ENCODE measurements around the gene NCK2.

NCK2 gene

GRCh38 chr2:105828558-105828957 lies 83.8 kb downstream of the NCK2 start:
- H3K4me3 ChIP-seq (ENCODE audit: low read depth, low read length), result no peak overlapping the region
- TF ChIP-seq, protein P1, sequence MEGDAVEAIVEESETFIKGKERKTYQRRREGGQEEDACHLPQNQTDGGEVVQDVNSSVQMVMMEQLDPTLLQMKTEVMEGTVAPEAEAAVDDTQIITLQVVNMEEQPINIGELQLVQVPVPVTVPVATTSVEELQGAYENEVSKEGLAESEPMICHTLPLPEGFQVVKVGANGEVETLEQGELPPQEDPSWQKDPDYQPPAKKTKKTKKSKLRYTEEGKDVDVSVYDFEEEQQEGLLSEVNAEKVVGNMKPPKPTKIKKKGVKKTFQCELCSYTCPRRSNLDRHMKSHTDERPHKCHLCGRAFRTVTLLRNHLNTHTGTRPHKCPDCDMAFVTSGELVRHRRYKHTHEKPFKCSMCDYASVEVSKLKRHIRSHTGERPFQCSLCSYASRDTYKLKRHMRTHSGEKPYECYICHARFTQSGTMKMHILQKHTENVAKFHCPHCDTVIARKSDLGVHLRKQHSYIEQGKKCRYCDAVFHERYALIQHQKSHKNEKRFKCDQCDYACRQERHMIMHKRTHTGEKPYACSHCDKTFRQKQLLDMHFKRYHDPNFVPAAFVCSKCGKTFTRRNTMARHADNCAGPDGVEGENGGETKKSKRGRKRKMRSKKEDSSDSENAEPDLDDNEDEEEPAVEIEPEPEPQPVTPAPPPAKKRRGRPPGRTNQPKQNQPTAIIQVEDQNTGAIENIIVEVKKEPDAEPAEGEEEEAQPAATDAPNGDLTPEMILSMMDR (IDR thresholded peaks at IDR 0.05; ENCODE audit: low read depth, low read length), result no peak
- in situ Hi-C loops (cut with HindIII; ENCODE audit: low sequenced_read_pairs), result no loop called here
- DNase-seq (ENCODE audit: low read depth, low spot score), result no peak

DNA sequence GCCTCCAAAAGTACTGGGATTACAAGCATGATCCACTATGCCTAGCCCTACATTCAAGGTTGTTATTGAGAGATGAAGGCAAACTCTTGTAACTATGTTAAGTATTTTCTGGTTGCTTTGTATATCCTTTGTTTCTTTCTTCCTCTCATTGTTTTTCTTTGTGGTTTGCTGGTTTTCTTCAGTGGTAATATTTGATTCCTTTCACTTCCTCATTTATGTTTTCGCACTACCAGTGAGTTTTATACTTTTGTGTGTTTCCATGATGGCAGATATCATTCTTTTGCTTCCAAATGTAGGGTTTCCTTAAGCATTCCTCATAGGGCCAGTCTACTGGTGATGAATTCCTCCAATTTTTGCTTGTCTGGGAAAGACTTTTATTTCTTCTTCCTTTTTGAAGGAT lies 90.2 kb downstream of the NCK2 start:
- no peak overlapping the region for H3K4me3 ChIP-seq (ENCODE audit: low read depth, low read length)
- TF ChIP-seq, protein P1 (IDR thresholded peaks at IDR 0.05; ENCODE audit: low read depth, low read length), result no peak
- DNase-seq (ENCODE audit: low read depth, low spot score), result peak; percentile 15
- in situ Hi-C loops (cut with HindIII; ENCODE audit: low sequenced_read_pairs), result no loop called here

DNA sequence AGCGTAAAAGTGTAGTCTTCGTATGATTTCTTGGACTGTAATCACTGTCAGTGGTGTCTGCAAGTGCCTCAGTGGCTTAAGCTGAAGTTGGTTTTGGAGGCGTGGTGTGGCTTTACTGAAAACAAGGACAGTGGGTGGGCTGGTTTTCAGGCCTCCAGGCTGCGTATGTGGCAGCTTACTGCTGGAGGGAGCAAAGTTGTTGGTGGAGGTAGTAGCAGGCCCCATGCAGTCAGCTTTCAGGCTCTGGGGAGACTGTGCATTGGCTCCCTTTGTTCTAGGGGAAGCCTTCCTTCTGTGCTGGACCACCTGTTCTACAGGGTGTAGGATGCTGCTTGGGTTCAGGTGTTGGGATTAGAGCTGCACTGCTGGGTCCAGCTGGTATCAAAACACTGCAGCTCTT lies 91.6 kb downstream of the NCK2 start:
- H3K4me3 ChIP-seq (ENCODE audit: low read depth, low read length), result no peak overlapping the region
- in situ Hi-C loops (cut with HindIII; ENCODE audit: low sequenced_read_pairs), result no loop called here

DNA sequence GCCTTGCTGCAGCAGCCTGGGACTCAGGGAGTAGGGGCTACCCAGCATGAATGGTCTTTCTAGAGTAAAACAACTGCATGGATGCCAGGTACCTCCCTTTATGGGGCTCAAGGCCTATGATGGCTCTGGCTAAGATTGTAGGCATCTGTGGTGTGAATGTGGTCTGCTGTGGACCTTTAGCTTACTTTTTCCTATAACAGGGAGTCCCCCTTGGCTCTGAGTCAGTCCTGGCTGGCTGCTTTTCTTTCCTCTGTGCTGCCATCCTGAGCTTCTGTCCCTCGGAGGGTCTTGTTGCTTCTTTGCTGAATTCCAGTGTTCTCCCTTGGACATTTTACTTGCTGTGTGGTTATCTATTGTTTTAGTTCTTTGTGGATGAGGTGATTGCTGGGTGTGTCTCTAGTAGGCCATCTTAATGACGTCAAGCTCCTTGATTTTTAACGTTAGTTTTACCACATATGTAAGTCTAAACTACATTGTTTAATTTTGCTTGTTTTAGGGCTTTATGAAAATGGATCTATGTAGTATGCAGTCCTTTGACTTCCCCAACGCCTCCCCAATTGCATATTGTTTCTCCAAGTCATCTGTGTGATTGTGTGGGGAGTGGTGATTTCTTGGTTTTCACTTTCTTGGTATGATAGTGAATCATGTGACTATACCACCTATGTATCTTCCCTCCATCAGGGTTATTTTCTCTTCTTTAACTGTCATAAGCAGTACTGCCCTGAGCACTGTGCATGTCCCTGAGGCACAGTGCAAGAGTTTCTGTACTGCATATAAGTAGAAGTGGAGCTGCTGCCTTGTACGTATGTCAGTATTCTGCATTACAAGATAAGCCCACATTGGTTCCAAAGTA lies 92.4 kb downstream of the NCK2 start:
- in situ Hi-C loops (cut with HindIII; ENCODE audit: low sequenced_read_pairs), result no loop called here
- H3K4me3 ChIP-seq (ENCODE audit: low read depth, low read length), result no peak overlapping the region
- TF ChIP-seq, protein P1 (IDR thresholded peaks at IDR 0.05; ENCODE audit: low read depth, low read length), result no peak
- no peak for DNase-seq (ENCODE audit: low read depth, low spot score)

More for the DNA sequence above, 91.6 kb downstream of the NCK2 start:
- no peak for DNase-seq (ENCODE audit: low read depth, low spot score)
- TF ChIP-seq, protein P1 (IDR thresholded peaks at IDR 0.05; ENCODE audit: low read depth, low read length), result no peak

DNA sequence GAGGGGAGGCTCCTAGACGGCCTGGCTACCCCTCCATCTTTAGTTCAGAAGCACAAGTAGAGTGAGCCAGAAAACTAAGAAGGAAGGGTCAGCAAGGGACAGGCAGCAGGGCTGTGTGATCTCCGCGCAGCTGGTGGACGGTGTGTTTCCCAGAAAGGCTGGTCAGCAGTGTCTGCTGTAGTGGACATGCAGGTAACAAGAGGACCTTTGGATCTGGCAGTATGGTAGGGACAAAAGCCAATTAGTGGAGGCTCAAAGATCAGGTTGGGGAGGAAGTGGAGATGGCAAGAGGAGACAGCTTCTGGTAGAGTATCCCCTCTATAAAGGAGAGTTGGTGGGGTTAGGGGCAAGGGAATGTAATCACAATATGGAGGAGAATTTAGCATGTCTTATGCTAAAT lies 95.1 kb downstream of the NCK2 start:
- TF ChIP-seq, protein P1 (IDR thresholded peaks at IDR 0.05; ENCODE audit: low read depth, low read length), result no peak
- no peak for DNase-seq (ENCODE audit: low read depth, low spot score)
- in situ Hi-C loops (cut with HindIII; ENCODE audit: low sequenced_read_pairs), result no loop called here
- H3K4me3 ChIP-seq (ENCODE audit: low read depth, low read length), result no peak overlapping the region

DNA sequence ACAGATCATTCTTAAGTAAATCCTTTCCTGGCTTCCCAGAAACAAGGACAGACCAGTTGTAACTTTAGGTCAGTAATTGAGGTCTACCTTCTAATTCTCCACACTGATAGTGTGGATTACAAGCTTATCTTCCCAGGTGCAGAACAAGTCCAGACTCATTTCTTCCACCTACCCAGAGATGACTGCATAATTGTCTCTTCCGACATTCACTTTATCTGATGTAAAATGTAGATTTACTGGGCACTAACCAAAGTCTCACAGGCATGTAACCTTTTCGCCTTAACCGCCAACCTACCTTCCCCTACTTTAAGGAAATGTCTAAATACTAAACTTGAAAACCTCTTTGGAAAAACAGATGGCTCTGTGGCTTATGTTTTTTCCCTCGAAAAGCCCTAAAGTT lies 96.2 kb downstream of the NCK2 start:
- in situ Hi-C loops (cut with HindIII; ENCODE audit: low sequenced_read_pairs), result no loop called here
- DNase-seq (ENCODE audit: low read depth, low spot score), result no peak
- TF ChIP-seq, protein P1 (IDR thresholded peaks at IDR 0.05; ENCODE audit: low read depth, low read length), result no peak
- H3K4me3 ChIP-seq (ENCODE audit: low read depth, low read length), result no peak overlapping the region

All from astrocyte of the spinal cord (primary cell).